ENCODE measurements around the gene ADGRB3.
"Not testable (repeated sequence)": the region's sequence is repeated elsewhere in the genome, so short reads cannot be mapped to it uniquely, and the experiment has no call there.

ADGRB3 gene

DNA sequence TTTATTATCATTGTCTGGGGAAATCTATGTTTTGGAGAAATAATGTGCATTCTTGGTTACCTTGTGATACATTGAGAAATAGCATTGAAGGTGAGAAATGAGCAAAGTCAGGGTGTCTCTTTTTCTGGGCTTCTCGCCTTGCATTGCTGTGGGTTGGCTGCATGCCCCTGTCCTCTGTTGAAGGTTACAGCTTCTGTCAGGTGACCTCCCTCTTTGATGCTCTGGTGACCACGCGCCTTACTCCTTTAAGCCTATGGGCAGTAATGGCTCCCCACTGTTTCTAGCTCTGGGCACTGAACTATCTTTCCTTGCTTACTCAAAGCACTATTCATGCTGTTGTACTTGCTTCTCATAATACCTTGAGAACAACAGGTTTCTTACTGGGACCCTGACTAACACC lies 14.6 kb downstream of the ADGRB3 start:
- no peak for DNase-seq (ENCODE audit: low read depth, low spot score)

DNA sequence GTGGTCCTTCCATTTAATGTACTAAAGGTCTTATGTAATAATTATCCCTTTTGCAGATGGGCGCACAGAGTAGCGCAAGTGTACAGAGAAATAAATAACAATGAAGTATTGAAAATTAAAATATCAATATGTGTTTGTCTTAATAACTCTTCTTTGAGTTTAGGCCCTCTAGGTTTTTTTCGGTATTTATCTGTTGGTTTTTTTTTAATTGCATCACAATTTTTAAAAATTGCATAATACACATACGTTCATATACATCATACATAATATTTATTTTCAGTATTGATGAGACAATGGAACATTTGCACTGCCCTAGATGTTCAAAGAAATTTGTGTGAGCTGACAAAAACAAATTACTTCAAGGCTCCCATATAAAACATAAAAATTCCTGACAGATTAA lies 15.1 kb downstream of the ADGRB3 start:
- DNase-seq (ENCODE audit: low read depth, low spot score) = no peak

DNA sequence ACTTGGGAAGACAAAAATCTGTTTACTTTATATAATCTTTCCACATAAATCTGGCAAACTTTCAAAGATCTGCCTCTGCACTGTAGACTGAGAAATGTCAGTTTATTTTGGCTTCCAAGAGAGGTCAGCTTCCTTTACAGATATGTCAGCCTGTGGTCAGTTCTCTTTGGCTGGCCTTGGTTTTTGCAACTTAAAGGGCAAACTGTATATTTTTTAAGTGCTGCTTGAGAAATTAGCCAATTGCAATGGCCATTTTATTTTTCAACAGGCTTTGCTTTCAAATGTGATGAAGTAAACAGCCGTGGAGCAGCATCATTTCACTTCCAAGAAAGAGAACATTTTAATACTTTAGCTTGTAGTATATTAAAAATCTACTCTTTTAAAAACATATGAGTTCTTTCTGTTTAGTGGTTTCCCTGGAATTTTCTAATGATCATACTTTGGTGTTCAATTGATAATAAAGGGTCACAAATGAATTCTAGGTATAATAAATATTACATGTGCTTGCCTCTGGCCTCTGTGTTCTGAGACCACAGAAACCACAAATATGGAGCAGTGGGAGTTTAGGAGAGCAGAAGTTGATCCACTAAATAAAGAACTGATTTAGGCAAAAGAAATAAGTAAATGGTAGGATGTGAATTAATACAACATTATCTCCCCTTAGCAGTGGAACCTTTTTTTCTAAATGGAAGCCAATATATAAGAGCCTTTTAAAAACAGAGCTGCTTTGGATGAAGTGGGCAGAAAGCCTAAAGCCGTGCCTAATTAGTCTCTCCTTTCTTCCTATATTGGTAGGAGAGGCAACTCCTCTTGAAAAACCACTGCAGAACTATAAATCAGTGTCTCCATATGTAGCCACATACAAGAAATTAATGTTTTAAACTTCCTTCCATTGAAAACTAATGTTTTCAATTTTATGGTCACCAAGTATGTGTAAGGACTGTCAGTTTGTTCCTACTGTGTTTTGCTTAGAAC lies 16.2 kb downstream of the ADGRB3 start:
- no peak for DNase-seq (ENCODE audit: low read depth, low spot score)

DNA sequence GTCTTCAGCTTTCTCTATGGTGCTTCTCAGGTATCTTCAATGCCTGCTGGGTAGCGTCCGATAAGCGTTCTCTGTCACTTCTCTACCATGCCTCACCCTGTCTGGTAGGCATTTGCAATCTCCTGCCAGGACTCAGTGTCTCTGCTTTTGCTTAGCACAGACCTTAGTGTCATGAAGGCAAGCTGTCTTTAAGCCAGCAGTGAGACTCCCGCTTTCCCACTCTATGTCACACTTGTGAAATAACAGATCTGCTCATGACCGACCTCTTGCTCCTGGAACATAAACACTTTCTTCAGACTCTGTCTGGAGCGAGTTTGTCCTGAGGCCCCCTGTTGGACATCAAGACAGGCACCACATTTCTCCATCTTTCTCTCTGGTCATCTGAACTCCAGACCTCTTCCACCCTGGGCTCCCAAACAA lies 17.0 kb downstream of the ADGRB3 start:
- no peak for DNase-seq (ENCODE audit: low read depth, low spot score)

DNA sequence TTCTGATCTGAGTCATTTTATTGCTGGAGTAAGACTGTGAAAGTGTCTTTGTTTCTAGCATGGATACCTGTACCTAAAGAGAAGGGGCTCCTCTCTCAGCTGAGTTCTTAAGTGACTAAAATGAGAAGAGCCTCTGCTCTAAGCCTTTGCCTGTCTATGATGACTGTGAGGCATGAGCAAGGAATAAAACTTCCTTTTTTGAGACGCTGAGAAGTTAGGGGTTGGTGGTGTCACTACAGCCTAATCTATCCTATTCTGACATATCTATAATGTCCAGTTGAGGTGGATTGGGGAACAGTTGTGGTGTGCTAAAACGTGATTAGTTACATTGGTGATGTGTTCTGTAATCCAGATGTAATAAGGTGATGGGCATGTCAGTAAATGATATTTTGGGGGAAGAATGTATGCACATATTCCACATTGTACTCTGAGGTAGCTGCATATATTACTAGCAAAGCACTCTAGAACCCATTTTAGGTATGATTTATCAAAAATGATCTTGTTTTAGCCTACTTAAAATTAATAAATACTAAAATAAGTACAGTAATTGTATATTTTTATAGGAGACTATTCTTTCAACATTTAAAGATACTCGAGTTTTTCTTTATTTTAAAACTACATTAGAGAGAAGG lies 18.1 kb downstream of the ADGRB3 start:
- DNase-seq (ENCODE audit: low read depth, low spot score) = no peak

DNA sequence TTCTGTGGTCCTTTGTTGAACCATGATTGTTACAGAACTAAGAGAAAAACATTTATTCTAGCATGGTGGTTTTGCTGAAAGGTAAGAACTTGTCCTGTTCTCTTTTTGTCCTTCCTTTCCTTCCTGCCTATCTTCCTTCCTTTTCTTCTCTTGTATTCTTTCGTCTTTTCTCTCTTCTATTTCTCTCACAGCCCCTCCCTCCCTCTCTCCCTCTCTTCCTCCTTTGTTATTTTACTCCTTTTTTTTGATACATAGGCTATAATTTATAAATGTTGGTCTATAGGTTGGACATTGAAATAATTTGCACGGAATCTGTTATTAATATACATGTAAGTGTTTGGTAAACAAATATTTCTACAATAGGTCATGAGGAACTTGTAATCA lies 18.6 kb downstream of the ADGRB3 start:
- no peak for DNase-seq (ENCODE audit: low read depth, low spot score)

DNA sequence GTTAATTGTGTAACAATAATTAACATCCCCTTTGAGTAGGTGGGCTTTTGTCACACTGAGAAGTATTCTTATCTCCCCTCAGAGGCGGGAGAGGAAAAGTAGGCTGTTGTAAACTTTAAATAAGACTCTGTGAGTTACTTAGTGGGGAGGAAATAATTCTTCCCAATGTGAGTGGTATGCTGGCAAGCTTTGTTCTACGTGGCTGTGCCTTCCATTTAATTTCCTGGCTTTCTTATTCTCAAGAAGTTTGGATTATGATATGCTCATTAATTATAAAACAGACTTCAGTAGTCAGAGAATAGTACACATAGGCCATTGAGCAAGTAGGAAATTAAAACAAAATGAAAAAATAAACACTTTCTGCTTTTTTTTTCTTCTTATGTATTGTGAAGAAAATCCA lies 19.1 kb downstream of the ADGRB3 start:
- no peak for DNase-seq (ENCODE audit: low read depth, low spot score)

DNA sequence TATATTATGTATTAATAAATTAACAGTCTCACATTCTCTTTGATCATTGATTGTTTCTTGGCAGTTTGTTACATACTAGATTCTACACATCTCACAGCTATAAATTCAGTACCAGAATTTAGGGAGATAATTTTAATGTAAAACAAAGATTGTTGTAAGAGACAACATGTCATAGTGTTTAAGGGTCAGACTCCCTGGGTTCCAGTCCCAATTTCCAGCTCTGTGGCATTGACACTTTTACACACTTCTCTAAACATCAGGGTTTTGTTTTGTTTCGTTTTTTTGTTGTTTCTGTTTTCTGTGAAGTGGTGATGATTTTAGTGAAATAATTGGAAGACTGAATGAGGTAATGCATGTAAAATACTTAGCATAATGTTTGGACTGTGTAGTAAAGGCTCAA lies 19.9 kb downstream of the ADGRB3 start:
- no peak for DNase-seq (ENCODE audit: low read depth, low spot score)

DNA sequence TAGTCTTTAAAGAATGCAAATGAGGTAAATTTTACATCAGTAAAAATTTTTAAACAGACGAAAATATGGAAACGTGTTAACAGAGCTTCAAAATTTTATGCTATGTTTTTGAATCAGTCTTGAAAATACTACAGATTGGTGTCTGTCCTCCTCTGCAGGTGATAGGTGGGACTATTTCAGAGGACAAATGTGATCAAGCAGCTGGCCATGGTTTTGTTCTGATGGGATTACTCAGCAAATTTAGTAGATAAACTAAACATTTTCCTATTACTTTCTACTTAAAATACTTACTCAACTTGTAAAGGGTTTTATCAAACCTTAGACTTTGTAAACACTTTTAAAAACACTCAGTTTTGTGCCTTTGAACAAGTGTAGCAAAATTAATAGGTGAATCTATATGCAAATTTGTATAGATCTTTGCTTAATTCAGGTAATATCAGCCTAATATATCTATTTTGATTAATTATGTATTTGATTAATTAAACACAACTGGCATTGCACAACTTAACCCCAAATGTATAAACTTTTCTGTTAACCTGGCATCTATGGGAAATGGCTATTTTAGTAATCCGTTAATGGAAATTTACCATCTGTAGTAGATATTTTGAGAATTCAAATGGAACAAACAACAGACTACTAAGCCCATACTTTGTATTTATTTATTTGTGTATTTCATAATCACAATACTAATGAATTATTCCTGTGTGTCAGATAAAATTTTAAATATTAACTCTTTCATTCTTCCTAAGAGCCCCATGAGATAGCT lies 22.5 kb downstream of the ADGRB3 start:
- DNase-seq (ENCODE audit: low read depth, low spot score) = no peak

DNA sequence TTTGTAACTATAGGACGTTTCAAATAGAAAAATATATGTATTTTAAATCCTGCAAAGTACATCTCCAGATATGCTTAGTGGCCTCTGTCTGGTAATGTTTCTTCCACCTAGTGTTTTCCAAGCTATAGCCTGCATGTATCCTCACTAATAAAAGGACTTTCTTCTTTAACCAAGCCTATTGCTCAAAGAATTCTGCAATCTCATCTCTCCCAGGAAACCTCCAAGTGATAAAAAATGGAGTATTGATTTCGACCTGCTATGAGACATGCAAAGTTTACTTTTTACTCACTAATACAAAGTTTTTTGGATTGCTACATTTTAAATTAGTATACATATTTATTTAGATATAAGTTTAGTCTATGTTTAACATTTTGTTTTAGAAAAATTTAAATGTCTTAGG lies 23.3 kb downstream of the ADGRB3 start:
- DNase-seq (ENCODE audit: low read depth, low spot score) = no peak

DNA sequence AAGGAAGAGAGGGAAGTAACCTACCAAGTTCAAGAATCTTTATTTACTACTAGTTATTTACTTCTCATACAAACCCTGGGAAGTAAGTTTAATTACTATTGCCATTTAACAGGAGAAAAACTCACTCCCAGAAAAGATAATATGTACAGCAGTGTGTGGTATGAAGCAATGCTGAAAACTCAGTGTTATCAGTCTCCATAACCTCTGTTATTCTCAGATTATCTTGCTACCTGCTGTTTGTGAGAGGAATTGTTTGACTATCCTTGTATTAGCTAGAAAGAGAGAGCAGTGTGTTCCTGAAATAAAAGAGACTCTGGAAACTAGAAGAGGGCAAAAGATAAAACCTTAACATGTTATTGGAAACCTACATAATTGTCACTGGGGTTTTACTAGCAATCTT lies 38.2 kb downstream of the ADGRB3 start:
- DNase-seq (ENCODE audit: low read depth, low spot score) = no peak

DNA sequence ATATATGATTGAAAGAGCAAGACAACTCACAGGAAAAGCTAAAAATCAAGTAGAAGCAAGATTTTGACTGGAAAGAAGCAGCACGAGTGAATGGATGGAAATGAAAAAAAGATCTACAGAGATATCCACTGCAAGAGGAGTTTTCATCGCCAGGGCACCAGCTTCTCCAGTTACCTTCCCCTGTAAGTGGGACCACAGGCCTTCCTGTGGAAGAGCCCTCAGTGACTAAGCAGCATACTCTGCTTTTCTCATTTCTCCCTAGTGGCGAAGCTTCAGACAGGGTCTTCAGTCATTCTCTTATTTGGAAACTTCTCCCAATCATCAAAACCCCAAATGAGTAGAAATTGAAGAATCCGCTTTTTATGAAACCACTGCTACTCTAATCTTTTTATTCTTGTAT lies 40.5 kb downstream of the ADGRB3 start:
- no peak for DNase-seq (ENCODE audit: low read depth, low spot score)

DNA sequence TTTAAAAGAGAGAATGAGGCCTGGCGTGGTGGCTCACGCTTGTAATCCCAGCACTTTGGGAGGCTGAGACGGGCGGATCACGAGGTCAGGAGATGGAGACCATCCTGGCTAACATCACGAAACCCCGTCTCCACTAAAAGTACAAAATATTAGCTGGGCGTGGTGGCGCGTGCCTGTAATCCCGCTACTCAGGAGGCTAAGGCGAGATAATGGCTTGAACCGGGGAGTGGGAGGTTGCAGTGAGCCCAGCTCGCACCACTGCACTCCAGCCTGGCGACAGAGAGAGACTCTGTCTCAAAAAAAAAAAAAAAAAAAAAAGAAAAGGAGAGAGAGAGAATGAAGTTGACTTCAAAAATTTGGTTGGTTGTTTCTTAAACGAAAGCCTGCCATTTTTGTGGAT lies 41.0 kb downstream of the ADGRB3 start:
- DNase-seq (ENCODE audit: low read depth, low spot score) = not testable (repeated sequence)

DNA sequence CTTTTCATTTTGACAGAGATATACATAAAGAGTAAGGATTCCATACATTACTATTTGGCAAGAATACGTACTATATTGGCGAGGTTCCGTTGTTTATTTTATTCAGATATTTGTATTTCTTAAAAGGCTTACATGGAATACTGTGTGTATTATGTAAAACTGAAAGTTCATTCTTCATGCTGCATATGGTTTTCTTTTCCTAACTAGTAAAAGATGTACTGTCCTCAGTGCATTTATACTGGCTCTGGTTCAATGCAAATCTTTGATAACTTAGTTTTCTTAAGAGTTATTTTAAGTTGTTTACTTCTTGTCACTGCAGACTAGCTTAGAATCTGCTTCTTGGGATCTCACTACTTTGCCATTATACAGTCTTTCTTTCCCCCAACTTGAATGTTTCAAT lies 42.0 kb downstream of the ADGRB3 start:
- DNase-seq (ENCODE audit: low read depth, low spot score) = no peak

DNA sequence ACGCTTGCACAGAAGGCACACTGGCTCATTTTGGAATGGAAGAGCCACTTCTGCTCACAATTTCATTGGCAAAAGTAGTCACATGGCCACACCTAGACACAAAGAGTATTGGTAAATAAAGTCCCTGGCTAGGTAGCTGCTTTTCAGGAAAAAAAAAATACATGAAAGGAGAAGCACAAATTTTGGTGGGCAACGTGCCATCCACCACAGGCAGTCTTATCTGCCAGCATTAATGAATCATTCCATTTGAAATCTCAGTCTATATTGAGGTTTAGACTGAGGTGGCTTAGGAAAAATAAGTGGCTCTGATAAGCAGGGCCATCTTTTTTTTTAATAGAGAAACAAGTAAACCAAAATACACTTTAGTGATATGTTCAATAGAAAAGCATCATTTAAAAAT lies 44.3 kb downstream of the ADGRB3 start:
- no peak for DNase-seq (ENCODE audit: low read depth, low spot score)

DNA sequence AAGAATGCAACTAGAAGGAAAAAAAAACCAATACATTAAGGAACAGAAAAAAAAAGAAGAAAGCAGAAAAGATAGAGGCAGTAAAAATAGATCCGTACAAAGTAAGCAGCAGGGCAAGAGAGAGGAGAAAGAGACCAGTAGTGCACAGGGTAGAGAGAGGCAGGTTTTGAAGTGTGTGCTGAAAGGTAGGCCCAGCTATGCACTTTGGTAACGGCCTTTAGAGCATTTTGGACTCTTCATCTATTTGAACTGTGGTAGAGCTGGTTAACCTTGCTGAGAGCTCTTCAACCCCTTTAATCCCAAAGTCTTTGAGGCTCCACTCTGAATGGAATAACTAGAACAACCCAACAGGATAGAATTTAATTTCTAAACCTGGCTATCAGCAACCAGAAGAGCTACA lies 45.2 kb downstream of the ADGRB3 start:
- no peak for DNase-seq (ENCODE audit: low read depth, low spot score)

DNA sequence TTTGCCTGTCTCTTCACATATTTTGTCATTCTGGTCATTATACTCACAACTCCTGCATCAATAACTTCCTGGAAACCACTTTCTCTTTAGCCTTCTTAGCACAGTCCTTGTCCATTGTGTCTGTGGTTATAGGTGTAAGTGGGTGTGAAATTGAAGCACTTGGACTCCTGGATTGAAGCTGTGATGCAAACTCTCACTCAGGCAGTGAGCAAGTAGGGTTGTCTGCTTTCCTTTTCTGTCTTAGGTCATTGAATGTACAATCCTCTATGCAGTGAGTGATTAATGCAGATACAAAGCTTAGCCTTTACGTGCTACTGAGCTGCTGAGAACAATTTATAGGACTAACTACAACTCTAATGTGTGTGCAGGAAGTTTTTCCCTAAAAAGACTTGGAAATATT lies 54.8 kb downstream of the ADGRB3 start:
- DNase-seq (ENCODE audit: low read depth, low spot score) = no peak

DNA sequence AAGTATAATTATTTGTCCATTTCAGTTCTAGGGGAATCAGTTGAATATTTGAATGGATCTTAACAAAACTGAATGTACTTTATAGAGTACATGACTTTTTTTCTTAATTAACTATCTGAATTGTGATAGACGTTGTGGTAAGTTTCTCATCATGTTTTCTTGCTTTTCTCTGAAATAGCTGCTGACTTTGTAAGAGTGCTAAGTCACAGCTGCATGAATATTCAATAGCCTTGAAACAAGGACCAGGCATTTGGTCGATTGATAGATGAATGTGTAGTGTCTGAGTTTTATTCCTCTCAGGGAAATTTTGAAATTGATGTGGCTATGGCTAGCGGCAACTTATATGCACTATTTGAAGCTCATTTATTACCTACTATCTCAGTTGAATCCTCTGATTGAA lies 56.0 kb downstream of the ADGRB3 start:
- DNase-seq (ENCODE audit: low read depth, low spot score) = no peak

DNA sequence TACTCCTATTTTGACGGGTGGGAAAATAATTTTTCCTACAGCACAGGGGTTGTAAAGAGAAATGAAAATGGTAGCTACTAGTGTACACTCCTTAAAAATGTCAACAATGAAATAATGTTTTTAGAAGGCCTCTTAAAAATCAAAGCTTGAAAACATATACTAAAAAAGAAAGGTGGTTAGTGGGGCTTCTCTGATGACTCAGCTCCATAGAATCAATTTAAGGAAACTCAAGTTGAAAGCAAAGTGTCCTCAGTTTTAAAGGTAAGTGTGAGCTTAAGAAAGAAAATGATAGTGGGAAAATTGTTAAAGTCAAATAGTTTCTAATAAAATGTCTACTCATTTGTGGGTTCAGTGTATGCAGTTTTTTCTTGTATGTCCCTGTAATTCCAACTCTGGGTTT lies 58.2 kb downstream of the ADGRB3 start:
- no peak for DNase-seq (ENCODE audit: low read depth, low spot score)

DNA sequence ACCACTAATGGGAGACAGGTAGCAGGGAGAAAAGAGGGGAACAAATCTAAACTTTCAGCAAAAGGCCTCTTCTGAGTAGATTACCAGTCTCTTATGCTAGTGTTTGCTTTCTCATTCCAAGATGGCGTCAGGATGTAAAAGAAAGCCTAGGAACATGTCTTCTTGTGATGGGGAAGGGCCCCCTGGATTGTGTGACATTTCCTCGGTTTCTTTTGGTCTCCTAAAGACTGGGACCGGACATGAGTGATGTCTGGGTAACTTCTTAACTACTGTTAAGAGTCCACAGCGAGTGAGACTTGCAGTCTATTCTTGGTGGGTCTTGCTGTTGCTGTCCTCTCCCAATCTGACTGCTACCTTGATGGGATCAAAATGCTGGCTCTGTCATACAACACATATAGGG lies 60.3 kb downstream of the ADGRB3 start:
- DNase-seq (ENCODE audit: low read depth, low spot score) = no peak

DNA sequence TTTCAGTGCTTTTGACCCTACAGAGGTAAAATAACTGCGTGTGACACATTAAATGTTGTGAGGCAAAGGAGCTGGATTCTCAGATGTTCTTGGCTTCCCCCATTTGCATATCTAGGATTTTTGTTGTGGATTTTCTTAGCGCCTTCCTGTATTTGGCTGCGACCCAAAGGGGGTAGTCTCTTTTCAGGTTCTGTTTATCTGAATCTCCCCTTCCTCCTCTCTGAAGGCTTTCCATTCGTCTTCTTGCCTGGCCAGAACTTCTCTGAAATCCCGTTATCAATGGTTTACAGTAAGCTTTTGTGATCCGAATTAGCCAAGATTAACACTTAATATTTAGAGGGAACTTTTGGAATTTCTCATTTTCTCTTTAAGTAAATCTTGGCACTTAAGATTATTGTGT lies 60.8 kb downstream of the ADGRB3 start:
- DNase-seq (ENCODE audit: low read depth, low spot score) = no peak

DNA sequence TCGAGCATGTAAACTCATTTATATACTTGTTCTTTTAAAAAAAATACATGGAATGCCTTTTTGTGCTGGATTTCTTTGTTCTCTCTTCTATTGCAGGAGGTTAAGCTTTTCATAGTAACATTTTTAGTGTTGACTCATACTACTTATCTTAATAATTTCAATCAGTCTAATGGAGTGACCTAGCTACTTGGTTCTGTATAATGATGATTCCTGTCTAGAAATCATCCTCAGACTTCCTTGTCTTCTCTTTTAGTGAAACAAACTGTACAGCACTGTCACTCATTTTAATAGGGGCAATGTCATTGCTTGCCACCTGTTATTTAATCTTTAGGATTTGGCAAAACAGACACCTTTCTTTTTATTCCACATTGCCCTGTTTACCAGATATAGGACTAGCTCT lies 62.3 kb downstream of the ADGRB3 start:
- no peak for DNase-seq (ENCODE audit: low read depth, low spot score)

DNA sequence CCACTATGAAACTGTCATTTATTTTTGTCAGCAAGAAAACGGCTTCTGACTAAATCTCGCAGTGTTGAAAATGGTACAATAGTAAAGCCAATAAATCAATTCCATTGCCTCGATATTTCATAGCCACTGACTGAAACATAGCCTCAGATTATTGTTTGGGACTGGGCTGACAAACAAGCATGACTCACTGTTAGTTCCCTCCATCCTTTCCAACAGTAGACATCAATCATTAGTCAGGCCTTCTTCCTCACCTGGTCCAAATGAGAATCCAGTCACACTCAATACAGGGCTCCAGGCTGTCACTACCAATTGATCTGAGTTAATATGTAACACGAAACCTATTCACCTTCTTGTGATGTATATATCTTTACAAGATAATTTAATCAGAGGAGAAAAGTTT lies 66.1 kb downstream of the ADGRB3 start:
- no peak for DNase-seq (ENCODE audit: low read depth, low spot score)

Data from activated naive CD8-positive, alpha-beta T cell treated with anti-CD3 and anti-CD28 coated beads, Interleukin-2, amount 50 U/mL, for 16 hours (primary cell).